GM23248 (cell line): ENCODE measurements around the gene GINS1. TPM values are rescaled to one million over a fixed set of nuclear protein-coding genes. Genes with fewer than 3 reads are reported as not detected.

Experiments
- DNase-seq: peaks from one replicate; pipeline ENCODE4 v3.0.0-alpha.2; 2015
- H2AFZ ChIP-seq: fragments of 200-600 bp; sonication (generic); 2 replicates; pipeline ENCODE4 v1.6.1; 2016; ENCODE audit warnings: antibody characterized with exemption
- H3F3A ChIP-seq: fragments of 200-600 bp; sonication (generic); 2 replicates; pipeline ENCODE4 v1.6.1; 2016; ENCODE audit warnings: mild to moderate bottlenecking, antibody characterized with exemption, mixed run types; ENCODE audit not compliant: insufficient read depth
- H3K27ac ChIP-seq: fragments of 200-600 bp; sonication (generic); 2 replicates; pipeline ENCODE4 v1.5.1; 2016; ENCODE audit warnings: mild to moderate bottlenecking
- H3K27me3 ChIP-seq: fragments of 200-600 bp; sonication (generic); replicated peaks from 2 replicates; pipeline ENCODE4 v1.6.1; 2016; ENCODE audit warnings: mild to moderate bottlenecking; ENCODE audit not compliant: insufficient read depth
- H3K36me3 ChIP-seq: fragments of 200-600 bp; sonication (generic); 2 replicates; pipeline ENCODE4 v1.6.1; 2016; ENCODE audit warnings: low read depth, mild to moderate bottlenecking
- H3K4me1 ChIP-seq: fragments of 200-600 bp; sonication (generic); 2 replicates; pipeline ENCODE4 v1.6.1; 2016; ENCODE audit warnings: mild to moderate bottlenecking; ENCODE audit not compliant: insufficient read depth
- H3K4me2 ChIP-seq: fragments of 200-600 bp; sonication (generic); one replicate; pipeline ENCODE4 v1.6.1; 2016; ENCODE audit warnings: mild to moderate bottlenecking; ENCODE audit not compliant: unreplicated experiment
- H3K4me3 ChIP-seq: fragments of 200-600 bp; sonication (generic); 2 replicates; pipeline ENCODE4 v1.5.1; 2016; ENCODE audit warnings: mild to moderate bottlenecking
- H3K79me2 ChIP-seq: fragments of 200-600 bp; sonication (generic); 2 replicates; pipeline ENCODE4 v1.6.1; 2016; ENCODE audit warnings: mild to moderate bottlenecking; ENCODE audit not compliant: insufficient read depth
- H3K9ac ChIP-seq: fragments of 200-600 bp; sonication (generic); 2 replicates; pipeline ENCODE4 v1.6.1; 2016; ENCODE audit warnings: mild to moderate bottlenecking
- H3K9me2 ChIP-seq: fragments of 200-600 bp; sonication (generic); 2 replicates; pipeline ENCODE4 v1.6.1; 2016; ENCODE audit warnings: mixed run types, mild to moderate bottlenecking, moderate library complexity; ENCODE audit not compliant: insufficient read depth
- H3K9me3 ChIP-seq: fragments of 200-600 bp; sonication (generic); one replicate; pipeline ENCODE4 v1.6.1; 2017; ENCODE audit warnings: low read depth
- H4K20me1 ChIP-seq: fragments of 200-600 bp; sonication (generic); 2 replicates; pipeline ENCODE4 v1.6.0; 2016; ENCODE audit not compliant: insufficient read depth
- EZH2 ChIP-seq: fragments of 200-600 bp; sonication (generic); IDR thresholded peaks from 2 replicates; pipeline ENCODE4 v1.6.1; 2018; ENCODE audit warnings: antibody characterized with exemption, mild to moderate bottlenecking; ENCODE audit not compliant: insufficient read depth, poor library complexity, severe bottlenecking
- EZH2phosphoT487 ChIP-seq: fragments of 200-600 bp; sonication (generic); IDR thresholded peaks from 2 replicates; pipeline ENCODE4 v1.6.1; 2018; ENCODE audit warnings: antibody characterized with exemption, moderate library complexity, mild to moderate bottlenecking, low read depth; ENCODE audit not compliant: insufficient read depth
- WGBS, 2 experiments: methylation state at CpG; one replicate each; pipeline ENCODE4 v1.1.6; 2015 to 2017; ENCODE audit warnings: low lambda C conversion rate in 2 of 2, low coverage in 1 of 2; ENCODE audit errors: missing lambda C conversion rate in 2 of 2; 5-methylcytosine and 5-hydroxymethylcytosine counted together
- in situ Hi-C: fragments of 300-500 bp; cut with MboI; formaldehyde crosslinking; loops from 2 replicates; pipeline ENCODE4 v1.15.0; 2020
- polyA plus RNA-seq: library from polyadenylated mRNA; unstranded; fragments of >200 nt; fragmentation: Nextera tagmentation; extraction: Ambion mirVana; gene quantifications from 2 replicates; pipeline ENCODE4 v1.2.1, GENCODE V29; 2016
- total RNA-seq: library from RNA; depleted of rRNA; stranded (reverse); fragments of >200 nt; shearing (Covaris generic); gene quantifications from 2 replicates; pipeline ENCODE4 v1.2.3, GENCODE V29; 2014

The GINS1 gene
- total and polyA plus RNA-seq, 2 experiments from 2014 or later: 4.4 to 7.5 TPM

DNA sequence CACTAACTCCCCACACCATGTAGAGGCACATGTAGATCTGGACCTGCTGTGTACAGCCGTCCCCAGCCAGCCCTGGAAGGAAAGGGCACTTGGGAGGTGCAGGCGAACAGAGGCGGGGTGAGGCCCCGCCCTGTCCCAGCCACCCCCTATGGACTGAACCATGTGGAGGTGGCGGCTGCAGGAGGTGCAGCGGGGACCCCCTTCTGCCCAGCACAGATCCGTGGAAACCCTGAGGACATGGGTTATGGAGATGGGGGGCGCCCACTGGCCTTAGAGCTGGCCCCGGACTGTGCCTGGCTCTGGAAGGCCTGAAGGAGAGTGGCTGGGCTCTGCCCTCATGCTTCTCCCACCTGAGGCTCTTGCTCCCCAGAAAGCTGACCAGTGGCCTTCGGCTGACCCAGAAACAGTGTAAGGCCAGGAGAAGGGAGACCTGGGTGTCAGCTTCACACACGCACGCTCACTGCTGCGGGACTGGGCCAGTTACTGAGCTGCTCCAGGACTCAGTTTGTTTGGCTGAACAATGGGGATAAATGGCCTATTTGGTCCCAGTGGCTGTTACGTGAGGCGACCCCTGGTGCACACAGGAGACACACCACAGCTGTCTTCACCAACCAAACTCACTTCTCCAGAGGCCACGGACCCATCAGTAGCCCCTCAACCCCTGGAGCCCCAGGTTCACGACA, 87.2 kb downstream of the GINS1 start:
- WGBS, 2 experiments: 80 to 89% methylated on average over 16 to 17 of the region's 17 CpGs
- H3F3A ChIP-seq: no peaks in the 10 kb centered on the region
- no peaks in the 10 kb centered on the region for H3K9me2 ChIP-seq
- no peaks in the 10 kb centered on the region for H3K4me1 ChIP-seq
- H2AFZ ChIP-seq: no peak overlapping the region
- TF ChIP-seq EZH2phosphoT487: no peak
- TF ChIP-seq EZH2: no peak
- no peak overlapping the region for H3K4me2 ChIP-seq
- no peak overlapping the region for H3K27ac ChIP-seq
- in situ Hi-C loops: no loop called here
- no peak for DNase-seq
- H3K4me3 ChIP-seq: no peak overlapping the region
- no peaks in the 10 kb centered on the region for H3K27me3 ChIP-seq
- H3K9me3 ChIP-seq: no peaks in the 10 kb centered on the region
- no peaks in the 10 kb centered on the region for H3K79me2 ChIP-seq
- H3K9ac ChIP-seq: no peak overlapping the region
- H4K20me1 ChIP-seq: no peaks in the 10 kb centered on the region
- no peaks in the 10 kb centered on the region for H3K36me3 ChIP-seq

DNA sequence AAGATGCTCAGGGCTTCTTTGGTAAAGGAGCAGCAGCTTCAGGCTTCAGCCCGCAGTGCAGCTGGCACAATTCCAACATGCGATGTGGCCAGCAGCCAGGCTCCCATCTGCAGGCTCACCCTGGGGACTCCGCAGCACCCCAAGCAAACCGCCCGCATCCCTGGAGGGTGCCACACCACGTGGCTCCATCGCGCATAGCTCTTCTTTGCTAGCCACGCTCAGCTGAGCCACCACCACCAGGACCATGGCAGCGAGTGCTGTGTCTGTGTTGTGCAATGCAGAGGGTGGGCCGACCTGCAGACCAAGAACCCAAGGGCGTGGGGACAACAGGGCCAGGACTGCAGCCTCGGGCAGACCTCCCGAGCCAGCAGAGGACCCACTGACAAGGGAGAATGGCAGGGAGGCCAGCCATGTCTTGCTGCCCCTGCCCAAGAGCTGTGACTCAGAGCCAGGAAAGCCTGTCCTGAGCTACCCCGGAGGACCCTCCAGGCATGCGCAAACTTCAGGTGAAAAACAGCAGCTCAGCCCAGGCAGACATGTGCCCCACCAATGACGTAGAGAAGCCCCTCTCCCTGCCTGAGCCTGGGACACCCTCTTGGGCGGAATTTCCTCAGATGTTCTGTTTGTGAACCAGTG, 87.8 kb downstream of the GINS1 start:
- Histone ChIP-seq H4K20me1 (no peaks in the 10 kb centered on the region), H3K9me2 (no peaks in the 10 kb centered on the region), H3K4me3 (no peak overlapping the region), H3K27me3 (no peaks in the 10 kb centered on the region), H3K9me3 (no peaks in the 10 kb centered on the region), H3K9ac (no peak overlapping the region), H3F3A (no peaks in the 10 kb centered on the region), H3K4me2 (no peak overlapping the region), H3K4me1 (no peaks in the 10 kb centered on the region), H3K27ac (no peak overlapping the region), H2AFZ (no peak overlapping the region), H3K36me3 (no peaks in the 10 kb centered on the region), H3K79me2 (no peaks in the 10 kb centered on the region)
- 83 to 84% methylated on average over 18 of the region's 18 CpGs for WGBS, 2 experiments
- TF ChIP-seq EZH2phosphoT487: no peak
- TF ChIP-seq EZH2: no peak
- DNase-seq: no peak
- in situ Hi-C loops: no loop called here

DNA sequence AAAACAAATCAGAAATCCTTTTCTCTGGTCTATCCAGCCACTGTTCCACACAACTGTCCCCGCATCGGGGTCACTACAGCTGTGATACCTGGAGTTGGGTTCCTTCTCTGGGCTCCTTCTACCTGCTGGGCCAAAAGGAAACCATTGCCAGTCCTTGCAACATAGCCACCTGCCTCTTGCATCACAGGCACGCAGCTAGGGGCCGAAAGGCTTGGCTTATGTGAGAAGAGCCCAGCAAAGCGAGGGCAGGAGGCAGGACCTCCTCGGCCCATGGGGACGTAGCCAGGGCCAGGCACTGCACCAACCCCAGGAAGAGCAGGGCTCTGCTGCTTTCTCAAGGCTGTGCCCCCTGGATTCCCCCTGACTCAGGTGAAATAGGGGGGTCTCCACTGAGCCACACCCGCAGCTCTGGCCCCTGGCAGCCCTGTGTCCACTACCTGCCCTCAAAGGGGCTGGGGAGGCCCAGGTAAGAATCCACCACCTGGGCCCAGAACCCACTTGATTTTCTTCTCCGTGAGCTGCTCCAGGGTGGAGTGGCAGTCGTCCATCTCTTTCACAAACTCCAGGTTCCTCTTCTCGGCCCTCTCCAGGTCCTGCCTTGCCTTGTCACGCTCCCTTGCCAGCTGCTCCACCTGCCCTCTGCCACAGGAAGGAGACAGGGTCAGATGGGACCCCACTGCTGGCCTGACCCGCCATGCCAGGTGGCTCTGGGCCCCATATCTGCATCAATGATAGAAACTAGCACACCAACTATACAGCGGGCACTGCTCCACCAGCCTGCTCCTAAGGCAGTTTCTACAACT, 88.9 kb downstream of the GINS1 start:
- no peak for DNase-seq
- Histone ChIP-seq H3K9ac (no peak overlapping the region), H3F3A (no peaks in the 10 kb centered on the region), H2AFZ (no peak overlapping the region), H3K27me3 (no peaks in the 10 kb centered on the region), H3K9me2 (no peaks in the 10 kb centered on the region), H3K4me3 (no peak overlapping the region), H3K4me1 (no peaks in the 10 kb centered on the region), H3K79me2 (no peaks in the 10 kb centered on the region), H3K36me3 (no peaks in the 10 kb centered on the region), H3K4me2 (no peak overlapping the region), H4K20me1 (no peaks in the 10 kb centered on the region), H3K27ac (no peak overlapping the region), H3K9me3 (no peaks in the 10 kb centered on the region)
- in situ Hi-C loops: no loop called here
- TF ChIP-seq EZH2phosphoT487 (no peak), EZH2 (no peak)
- WGBS, 2 experiments: 95 to 98% methylated on average over 14 of the region's 14 CpGs

GRCh38 chr20:25496968-25497401, 89.5 kb downstream of the GINS1 start:
- DNase-seq: no peak
- TF ChIP-seq EZH2phosphoT487 (no peak), EZH2 (no peak)

More at GRCh38 chr20:25496968-25497401, 89.5 kb downstream of the GINS1 start:
- H4K20me1 ChIP-seq: no peaks in the 10 kb centered on the region
- H3K27ac ChIP-seq: no peak overlapping the region
- H3K4me3 ChIP-seq: no peak overlapping the region
- in situ Hi-C loops: no loop called here
- no peak overlapping the region for H2AFZ ChIP-seq
- 76 to 80% methylated on average over 8 to 9 of the region's 9 CpGs for WGBS, 2 experiments
- no peak overlapping the region for H3K9ac ChIP-seq
- H3K79me2 ChIP-seq: no peaks in the 10 kb centered on the region
- H3K9me2 ChIP-seq: no peaks in the 10 kb centered on the region
- no peaks in the 10 kb centered on the region for H3F3A ChIP-seq
- no peaks in the 10 kb centered on the region for H3K4me1 ChIP-seq
- H3K27me3 ChIP-seq: no peaks in the 10 kb centered on the region
- H3K9me3 ChIP-seq: no peaks in the 10 kb centered on the region
- H3K36me3 ChIP-seq: no peaks in the 10 kb centered on the region
- H3K4me2 ChIP-seq: no peak overlapping the region
